Loucy (cell line): Measurements from ENCODE around the gene NIPAL3.

ENCODE experiments used
- CTCF ChIP-seq: fragments of 200-600 bp; sonication (generic); conservative IDR thresholded peaks from 2 replicates; pipeline ENCODE4 v1.5.1; 2014; ENCODE audit warnings: mild to moderate bottlenecking, antibody characterized with exemption, low read length
- EZH2phosphoT487 ChIP-seq: fragments of 200-600 bp; IDR thresholded peaks from 2 replicates; pipeline ENCODE4 v1.6.1; 2018; ENCODE audit warnings: antibody characterized with exemption, mild to moderate bottlenecking, moderate library complexity, borderline replicate concordance

- TF ChIP-seq CTCF (no peak), EZH2phosphoT487 (no peak)
These were observed 35.1 kb upstream of the NIPAL3 start for GRCh38 chr1:24380508-24380907.
